Rectal smooth muscle tissue (tissue), 1 donor: ENCODE results near the gene USP7.
"Not testable (repeated sequence)": the region's sequence is repeated elsewhere in the genome, so short reads cannot be mapped to it uniquely, and the experiment has no call there.

Experiments
- H3K27ac ChIP-seq: one replicate; pipeline ENCODE4 v1.7.0; 2013; ENCODE audit warnings: low read depth, low read length, inconsistent platforms
- H3K27me3 ChIP-seq: one replicate; pipeline ENCODE4 v1.7.0; 2013; ENCODE audit warnings: low read length; ENCODE audit not compliant: control insufficient read depth, insufficient read depth
- H3K36me3 ChIP-seq: one replicate; pipeline ENCODE4 v1.7.0; 2013; ENCODE audit warnings: low read length; ENCODE audit not compliant: control insufficient read depth, insufficient read depth
- H3K4me1 ChIP-seq: one replicate; pipeline ENCODE4 v1.7.0; 2013; ENCODE audit warnings: low read length; ENCODE audit not compliant: control insufficient read depth, insufficient read depth
- H3K4me3 ChIP-seq: one replicate; pipeline ENCODE4 v1.7.0; 2013; ENCODE audit warnings: low read length
- H3K9ac ChIP-seq: one replicate; pipeline ENCODE4 v1.7.0; 2013; ENCODE audit warnings: low read length

USP7 gene

DNA sequence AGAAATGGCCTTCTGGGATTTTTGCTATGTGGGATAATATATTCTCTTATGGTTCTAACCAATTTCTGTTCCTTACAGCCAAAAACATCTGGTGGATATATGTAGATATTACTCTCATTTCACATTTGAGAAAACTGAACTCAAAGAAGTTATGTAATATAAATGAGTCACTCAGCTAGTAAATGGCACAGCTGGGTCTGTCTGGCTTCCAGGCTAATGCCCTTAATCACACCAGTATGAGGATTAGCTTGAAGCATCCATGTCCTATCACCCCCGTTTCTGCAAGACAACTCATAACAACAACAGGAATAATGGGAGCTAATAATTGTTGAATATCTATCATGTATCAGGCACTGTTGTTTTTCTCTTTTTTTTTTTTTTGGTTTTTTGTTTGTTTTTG is 34.4 kb upstream of the USP7 start:
- no peaks in the 10 kb centered on the region for H3K27me3 ChIP-seq
- H3K27ac ChIP-seq = no peak overlapping the region
- H3K4me3 ChIP-seq = no peak overlapping the region
- no peaks in the 10 kb centered on the region for H3K4me1 ChIP-seq
- no peaks in the 10 kb centered on the region for H3K36me3 ChIP-seq
- H3K9ac ChIP-seq = no peak overlapping the region

- Histone ChIP-seq H3K36me3 (no peaks in the 10 kb centered on the region), H3K4me3 (no peak overlapping the region), H3K4me1 (no peaks in the 10 kb centered on the region), H3K9ac (no peak overlapping the region), H3K27ac (no peak overlapping the region), H3K27me3 (no peaks in the 10 kb centered on the region)
These were observed 33.2 kb upstream of the USP7 start for GRCh38 chr16:8996891-8997290.

DNA sequence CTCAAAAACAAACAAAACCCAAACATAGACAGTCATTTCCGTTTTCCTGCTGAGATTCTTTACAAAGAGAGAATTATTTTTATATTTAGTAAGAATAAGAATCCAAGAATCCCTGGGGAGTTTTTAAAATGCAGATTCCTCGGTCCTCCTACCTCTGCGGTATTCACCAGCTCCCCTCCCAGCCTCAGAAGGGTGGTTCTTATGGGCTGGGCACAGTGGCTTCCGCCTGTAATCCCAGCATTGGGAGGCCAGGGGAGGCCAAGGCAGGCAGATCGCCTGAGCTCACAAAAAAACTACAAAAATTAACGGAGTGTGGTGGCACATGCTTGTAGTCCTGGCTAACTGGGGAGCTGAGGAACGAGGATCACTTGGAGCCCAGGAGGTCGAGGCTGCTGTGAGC is 26.7 kb upstream of the USP7 start:
- Histone ChIP-seq H3K9ac (no peak overlapping the region), H3K4me3 (no peak overlapping the region), H3K36me3 (no peaks in the 10 kb centered on the region), H3K27ac (no peak overlapping the region), H3K27me3 (no peaks in the 10 kb centered on the region), H3K4me1 (no peaks in the 10 kb centered on the region)

DNA sequence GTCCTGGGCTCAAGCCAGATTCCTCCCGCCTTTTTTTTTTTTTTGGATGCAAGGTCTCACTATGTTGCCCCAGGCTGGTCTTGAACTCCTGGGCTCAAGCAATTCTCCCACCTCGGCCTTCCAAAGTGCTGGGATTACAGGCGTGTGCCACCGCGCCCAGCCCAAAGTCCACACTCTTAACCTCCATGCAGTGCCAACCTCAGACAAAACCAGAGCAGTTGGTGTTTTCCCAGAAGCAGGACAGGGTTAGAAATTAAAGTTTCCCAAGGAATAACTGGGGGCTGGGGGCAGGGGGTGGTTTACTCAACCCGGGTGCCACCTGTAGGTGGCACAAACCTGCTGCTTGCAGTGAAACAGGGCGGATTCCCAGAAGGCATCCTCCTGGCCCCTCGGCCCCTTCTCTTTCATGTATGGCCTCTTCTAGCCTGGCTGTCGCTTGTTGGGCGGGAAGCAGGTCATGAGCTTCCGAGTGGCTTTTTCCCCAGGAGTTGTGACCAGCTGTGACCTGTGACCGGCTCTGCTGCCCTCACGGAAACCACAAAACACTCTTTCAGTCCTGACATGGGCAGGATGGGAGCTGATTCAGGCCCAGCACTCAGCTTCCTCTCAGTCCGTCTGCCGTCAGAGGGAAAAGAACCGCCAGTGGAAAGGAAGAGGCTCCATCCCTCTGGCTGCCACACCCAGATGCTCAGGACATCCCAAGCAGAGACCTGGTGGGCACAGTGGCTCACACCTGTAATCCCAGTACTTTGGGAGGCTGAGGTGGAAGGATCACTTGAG is 25.6 kb upstream of the USP7 start:
- Histone ChIP-seq H3K4me3 (no peak overlapping the region), H3K27me3 (no peaks in the 10 kb centered on the region), H3K9ac (no peak overlapping the region), H3K36me3 (no peaks in the 10 kb centered on the region), H3K4me1 (no peaks in the 10 kb centered on the region), H3K27ac (no peak overlapping the region)

GRCh38 chr16:8986818-8987191 is 23.1 kb upstream of the USP7 start:
- Histone ChIP-seq H3K9ac (no peak overlapping the region), H3K4me1 (no peaks in the 10 kb centered on the region), H3K4me3 (no peak overlapping the region), H3K36me3 (no peaks in the 10 kb centered on the region), H3K27me3 (no peaks in the 10 kb centered on the region), H3K27ac (no peak overlapping the region)

- no peaks in the 10 kb centered on the region for H3K36me3 ChIP-seq
- no peak overlapping the region for H3K4me3 ChIP-seq
- H3K27ac ChIP-seq = no peak overlapping the region
- no peaks in the 10 kb centered on the region for H3K27me3 ChIP-seq
- no peak overlapping the region for H3K9ac ChIP-seq
- no peaks in the 10 kb centered on the region for H3K4me1 ChIP-seq
These were observed 22.4 kb upstream of the USP7 start for GRCh38 chr16:8986111-8986510.

DNA sequence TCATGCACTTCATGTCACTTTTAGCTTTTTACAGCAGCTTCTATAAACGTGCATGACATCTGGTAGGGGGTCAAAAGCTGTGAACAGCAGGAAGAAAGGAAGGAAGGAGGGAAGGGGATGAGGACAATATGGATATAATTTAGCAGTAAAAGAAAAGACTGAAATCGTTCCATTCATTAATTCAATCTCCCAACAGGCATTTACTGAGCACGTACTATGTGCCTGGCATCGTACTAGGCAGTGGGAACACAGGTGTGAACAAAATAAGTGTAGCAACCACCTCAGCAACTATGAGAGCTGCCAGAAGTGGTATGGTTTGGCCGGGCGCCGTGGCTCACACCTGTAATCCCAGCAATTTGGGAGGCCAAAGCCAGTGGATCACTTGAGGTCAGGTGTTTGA is 19.1 kb upstream of the USP7 start:
- Histone ChIP-seq H3K4me1 (no peaks in the 10 kb centered on the region), H3K9ac (no peak overlapping the region), H3K4me3 (no peak overlapping the region), H3K27ac (no peak overlapping the region), H3K27me3 (no peaks in the 10 kb centered on the region), H3K36me3 (no peaks in the 10 kb centered on the region)

DNA sequence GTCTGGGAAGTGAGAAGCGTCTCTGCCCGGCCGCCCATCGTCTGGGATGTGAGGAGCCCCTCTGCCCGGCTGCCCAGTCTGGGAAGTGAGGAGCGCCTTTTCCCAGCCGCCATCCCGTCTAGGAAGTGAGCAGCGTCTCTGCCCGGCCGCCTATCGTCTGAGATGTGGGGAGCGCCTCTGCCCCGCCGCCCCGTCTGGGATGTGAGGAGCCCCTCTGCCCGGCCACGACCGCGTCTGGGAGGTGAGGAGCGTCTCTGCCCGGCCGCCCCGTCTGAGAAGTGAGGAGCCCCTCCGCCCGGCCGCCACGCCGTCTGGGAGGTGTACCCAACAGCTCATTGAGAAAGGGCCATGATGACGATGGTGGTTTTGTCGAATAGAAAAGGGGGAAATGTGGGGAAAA is 18.2 kb upstream of the USP7 start:
- not testable (repeated sequence) for H3K27me3 ChIP-seq, H3K27ac ChIP-seq, H3K4me1 ChIP-seq, H3K9ac ChIP-seq, H3K4me3 ChIP-seq, H3K36me3 ChIP-seq

DNA sequence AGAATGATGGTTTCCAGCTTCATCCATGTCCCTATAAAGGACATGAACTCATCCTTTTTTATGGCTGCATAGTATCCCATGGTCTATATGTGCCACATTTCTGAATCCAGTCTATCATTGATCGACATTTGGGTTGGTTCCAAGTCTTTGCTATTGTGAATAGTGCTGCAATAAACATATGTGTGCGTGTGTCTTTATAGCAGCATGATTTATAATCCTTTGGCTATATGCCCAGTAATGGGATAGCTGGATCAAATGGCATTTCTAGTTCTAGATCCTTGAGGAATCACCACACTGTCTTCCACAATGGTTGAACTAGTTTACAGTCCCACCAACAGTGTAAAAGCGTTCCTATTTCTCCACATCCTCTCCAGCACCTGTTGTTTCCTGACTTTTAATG is 12.5 kb upstream of the USP7 start:
- not testable (repeated sequence) for H3K9ac ChIP-seq, H3K4me1 ChIP-seq, H3K36me3 ChIP-seq, H3K4me3 ChIP-seq, H3K27me3 ChIP-seq, H3K27ac ChIP-seq

GRCh38 chr16:8975039-8975438 is 11.3 kb upstream of the USP7 start:
- no peak overlapping the region for H3K9ac ChIP-seq
- H3K27me3 ChIP-seq = no peaks in the 10 kb centered on the region
- no peak overlapping the region for H3K4me3 ChIP-seq
- no peaks in the 10 kb centered on the region for H3K36me3 ChIP-seq
- no peaks in the 10 kb centered on the region for H3K4me1 ChIP-seq
- no peak overlapping the region for H3K27ac ChIP-seq

DNA sequence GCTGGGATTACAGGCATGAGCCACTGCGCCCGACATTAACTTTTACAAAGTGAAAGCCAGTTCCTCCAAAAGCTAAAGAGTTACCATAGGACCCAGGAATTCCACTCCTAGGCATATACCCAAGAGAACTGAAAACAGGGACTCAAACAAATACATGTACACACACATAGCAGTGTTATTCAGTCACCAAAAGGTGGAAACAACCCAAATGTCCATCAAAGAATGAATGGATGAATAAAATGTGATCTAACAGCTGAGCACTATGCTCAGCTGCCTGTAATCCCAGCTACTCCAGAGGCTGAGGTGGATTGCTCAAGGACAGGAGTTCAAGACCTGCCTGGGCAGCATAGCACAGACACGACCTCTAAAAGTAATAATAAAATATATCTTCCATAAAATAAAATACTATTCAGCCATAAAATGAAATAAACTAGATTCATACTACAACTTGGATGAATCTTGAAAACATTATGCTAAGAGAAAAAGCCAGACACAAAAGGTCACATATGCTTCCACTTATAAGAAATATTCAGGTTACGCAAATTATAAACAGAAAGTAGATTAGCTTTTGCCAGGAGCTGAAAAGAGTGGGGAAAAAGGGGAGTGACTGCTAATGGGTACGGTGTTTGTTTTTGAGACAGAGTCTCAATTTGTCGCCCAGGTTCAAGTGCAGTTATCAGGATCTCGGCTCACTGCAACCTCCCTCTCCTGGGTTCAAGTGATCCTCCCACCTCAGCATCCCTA is 9.3 kb upstream of the USP7 start:
- Histone ChIP-seq H3K4me1 (no peaks in the 10 kb centered on the region), H3K9ac (no peak overlapping the region), H3K27ac (no peak overlapping the region)

GRCh38 chr16:8971416-8971815 is 7.7 kb upstream of the USP7 start:
- no peaks in the 10 kb centered on the region for H3K36me3 ChIP-seq
- no peak overlapping the region for H3K4me3 ChIP-seq
- no peak overlapping the region for H3K27ac ChIP-seq
- no peak overlapping the region for H3K9ac ChIP-seq
- no peaks in the 10 kb centered on the region for H3K4me1 ChIP-seq
- H3K27me3 ChIP-seq = no peaks in the 10 kb centered on the region

More for the DNA sequence above, 9.3 kb upstream of the USP7 start:
- Histone ChIP-seq H3K36me3 (no peaks in the 10 kb centered on the region), H3K4me3 (no peak overlapping the region), H3K27me3 (no peaks in the 10 kb centered on the region)
